HEK293 (cell line): ENCODE results near the gene AXIN1.

ENCODE experiments used
- CTCF ChIA-PET: fragments of 350-600 bp; formaldehyde crosslinking; extraction: SDS; loops from one replicate; lab custom pipeline; 2021; ENCODE audit warnings: antibody characterized with exemption; lab: Yijun Ruan, JAX
- POLR2A ChIA-PET: fragments of 300-600 bp; formaldehyde crosslinking; extraction: SDS; loops from one replicate; lab custom pipeline; 2020; ENCODE audit warnings: antibody characterized with exemption, inconsistent platforms; lab: Yijun Ruan, JAX
- H3K27ac ChIP-seq: fragments of 200-500 bp; sonication (Bioruptor generic); 2 replicates; pipeline ENCODE4 v1.5.1; 2014; ENCODE audit warnings: low read depth, low read length, control low read depth, inconsistent platforms; ENCODE audit errors: extremely low read depth
- H3K36me3 ChIP-seq, 2 experiments: fragments of 200-500 bp in 1 of 2; sonication (Bioruptor generic) in 1 of 2; 1 replicate in 1 of 2; 2 replicates in 1 of 2; pipeline ENCODE4 v1.5.1; 2014 to 2017; ENCODE audit warnings: inconsistent platforms in 2 of 2, low read length in 2 of 2; ENCODE audit not compliant: control insufficient read depth in 2 of 2, insufficient read depth in 1 of 2
- H3K4me1 ChIP-seq: fragments of 200-500 bp; sonication (Bioruptor generic); 2 replicates; pipeline ENCODE4 v1.5.1; 2014; ENCODE audit warnings: mild to moderate bottlenecking, low read length, inconsistent platforms; ENCODE audit not compliant: control insufficient read depth, insufficient read depth
- H3K4me3 ChIP-seq: 2 replicates; pipeline ENCODE4 v1.5.1; 2011; ENCODE audit warnings: low read depth, mild to moderate bottlenecking, control low read depth, low read length, moderate library complexity
- H3K9me3 ChIP-seq: fragments of 200-500 bp; sonication (Bioruptor generic); 2 replicates; pipeline ENCODE4 v1.5.1; 2014; ENCODE audit warnings: low read depth, low read length, inconsistent platforms; ENCODE audit not compliant: control insufficient read depth, insufficient read depth
- GLIS1 ChIP-seq: fragments of 450-650 bp; formaldehyde crosslinking; IDR thresholded peaks from 2 replicates; pipeline ENCODE4 v1.5.1; 2016; ENCODE audit warnings: missing biosample characterization, missing genetic modification characterization
- KLF8 ChIP-seq: fragments of 450-650 bp; formaldehyde crosslinking; IDR thresholded peaks from 2 replicates; pipeline ENCODE4 v1.5.1; 2016; ENCODE audit warnings: missing biosample characterization, missing genetic modification characterization
- OSR2 ChIP-seq: fragments of 450-650 bp; formaldehyde crosslinking; IDR thresholded peaks from 2 replicates; pipeline ENCODE4 v1.5.1; 2016; ENCODE audit warnings: missing biosample characterization, missing genetic modification characterization
- SCRT1 ChIP-seq: fragments of 450-650 bp; formaldehyde crosslinking; IDR thresholded peaks from 2 replicates; pipeline ENCODE4 v1.5.1; 2016; ENCODE audit warnings: missing biosample characterization, missing genetic modification characterization, borderline replicate concordance
- SP2 ChIP-seq: fragments of 450-650 bp; formaldehyde crosslinking; IDR thresholded peaks from 2 replicates; pipeline ENCODE4 v1.5.1; 2016; ENCODE audit warnings: missing biosample characterization, missing genetic modification characterization
- TCF7L2 ChIP-seq: IDR thresholded peaks from 2 replicates; pipeline ENCODE4 v1.6.1; 2011; ENCODE audit warnings: low read depth, mild to moderate bottlenecking, inconsistent platforms, low read length, moderate library complexity, borderline replicate concordance
- ZBTB20 ChIP-seq: fragments of 450-650 bp; formaldehyde crosslinking; IDR thresholded peaks from 2 replicates; pipeline ENCODE4 v1.5.1; 2016; ENCODE audit warnings: missing biosample characterization, missing genetic modification characterization
- ZBTB7A ChIP-seq: fragments of 450-650 bp; formaldehyde crosslinking; IDR thresholded peaks from 2 replicates; pipeline ENCODE4 v1.5.1; 2016; ENCODE audit warnings: low read depth, missing biosample characterization, missing genetic modification characterization
- ZBTB8A ChIP-seq: fragments of 450-650 bp; formaldehyde crosslinking; IDR thresholded peaks from 2 replicates; pipeline ENCODE4 v1.5.1; 2016; ENCODE audit warnings: missing biosample characterization, missing genetic modification characterization
- ZEB2 ChIP-seq: fragments of 450-650 bp; formaldehyde crosslinking; IDR thresholded peaks from 2 replicates; pipeline ENCODE4 v1.5.1; 2016; ENCODE audit warnings: missing biosample characterization, missing genetic modification characterization
- ZFP69B ChIP-seq: fragments of 450-650 bp; formaldehyde crosslinking; IDR thresholded peaks from 2 replicates; pipeline ENCODE4 v1.5.1; 2016; ENCODE audit warnings: missing biosample characterization, missing genetic modification characterization
- ZNF140 ChIP-seq: fragments of 450-650 bp; formaldehyde crosslinking; IDR thresholded peaks from 2 replicates; pipeline ENCODE4 v1.5.1; 2016; ENCODE audit warnings: missing biosample characterization, missing genetic modification characterization
- ZNF155 ChIP-seq: fragments of 450-650 bp; formaldehyde crosslinking; IDR thresholded peaks from 2 replicates; pipeline ENCODE4 v1.5.1; 2016; ENCODE audit warnings: missing biosample characterization, missing genetic modification characterization
- ZNF184 ChIP-seq: fragments of 450-650 bp; IDR thresholded peaks from 2 replicates; pipeline ENCODE4 v1.5.1; 2018; ENCODE audit warnings: missing biosample characterization, mild to moderate bottlenecking, missing genetic modification characterization
- ZNF239 ChIP-seq: fragments of 450-650 bp; formaldehyde crosslinking; IDR thresholded peaks from 2 replicates; pipeline ENCODE4 v1.5.1; 2016; ENCODE audit warnings: missing biosample characterization, missing genetic modification characterization
- ZNF274 ChIP-seq, 2 experiments: fragments of 200-500 bp in 1 of 2; fragments of 450-650 bp in 1 of 2; sonication (Bioruptor generic) in 1 of 2; formaldehyde crosslinking in 1 of 2; IDR thresholded peaks; 2 replicates each; pipeline versions ENCODE4 v1.5.1 to v1.6.1; 2014 to 2016; ENCODE audit warnings: borderline replicate concordance in 1 of 2, inconsistent platforms in 1 of 2, low read length in 1 of 2, missing biosample characterization in 1 of 2, missing genetic modification characterization in 1 of 2
- ZNF354C ChIP-seq: fragments of 450-650 bp; formaldehyde crosslinking; IDR thresholded peaks from 2 replicates; pipeline ENCODE4 v1.5.1; 2016; ENCODE audit warnings: missing biosample characterization, missing genetic modification characterization, low read depth, borderline replicate concordance
- ZNF433 ChIP-seq: fragments of 450-650 bp; formaldehyde crosslinking; IDR thresholded peaks from 2 replicates; pipeline ENCODE4 v1.5.1; 2016; ENCODE audit warnings: missing biosample characterization, missing genetic modification characterization, low read depth
- ZNF596 ChIP-seq: fragments of 450-650 bp; IDR thresholded peaks from 2 replicates; pipeline ENCODE4 v1.5.0; 2018; ENCODE audit warnings: missing biosample characterization, mild to moderate bottlenecking, missing genetic modification characterization, moderate library complexity
- ZNF600 ChIP-seq: fragments of 450-650 bp; formaldehyde crosslinking; IDR thresholded peaks from 2 replicates; pipeline ENCODE4 v1.5.1; 2016; ENCODE audit warnings: missing biosample characterization, missing genetic modification characterization
- ZNF626 ChIP-seq: fragments of 450-650 bp; sonication (Bioruptor Pico); formaldehyde crosslinking; IDR thresholded peaks from 2 replicates; pipeline ENCODE4 v1.5.1; 2018; ENCODE audit warnings: missing biosample characterization, missing genetic modification characterization, inconsistent platforms
- TF ChIP-seq, protein P1 (sequence below): fragments of 450-650 bp; formaldehyde crosslinking; IDR thresholded peaks from 2 replicates; pipeline ENCODE4 v1.5.1; 2017; ENCODE audit warnings: missing biosample characterization, missing genetic modification characterization
- TF ChIP-seq, protein P2 (sequence below): fragments of 450-650 bp; formaldehyde crosslinking; IDR thresholded peaks from 2 replicates; pipeline ENCODE4 v1.5.1; 2016; ENCODE audit warnings: missing biosample characterization, missing genetic modification characterization
- TF ChIP-seq, protein P3 (sequence below): fragments of 450-650 bp; formaldehyde crosslinking; IDR thresholded peaks from 2 replicates; pipeline ENCODE4 v1.5.1; 2016; ENCODE audit warnings: missing biosample characterization, missing genetic modification characterization
- TF ChIP-seq, protein P4 (sequence below): fragments of 450-650 bp; formaldehyde crosslinking; IDR thresholded peaks from 2 replicates; pipeline ENCODE4 v1.5.1; 2016; ENCODE audit warnings: missing biosample characterization, missing genetic modification characterization
- TF ChIP-seq, protein P5 (sequence below): fragments of 450-650 bp; formaldehyde crosslinking; optimal IDR thresholded peaks from 2 replicates; pipeline ENCODE3; 2016; ENCODE audit warnings: missing biosample characterization, mild to moderate bottlenecking, missing genetic modification characterization

Gene AXIN1

DNA sequence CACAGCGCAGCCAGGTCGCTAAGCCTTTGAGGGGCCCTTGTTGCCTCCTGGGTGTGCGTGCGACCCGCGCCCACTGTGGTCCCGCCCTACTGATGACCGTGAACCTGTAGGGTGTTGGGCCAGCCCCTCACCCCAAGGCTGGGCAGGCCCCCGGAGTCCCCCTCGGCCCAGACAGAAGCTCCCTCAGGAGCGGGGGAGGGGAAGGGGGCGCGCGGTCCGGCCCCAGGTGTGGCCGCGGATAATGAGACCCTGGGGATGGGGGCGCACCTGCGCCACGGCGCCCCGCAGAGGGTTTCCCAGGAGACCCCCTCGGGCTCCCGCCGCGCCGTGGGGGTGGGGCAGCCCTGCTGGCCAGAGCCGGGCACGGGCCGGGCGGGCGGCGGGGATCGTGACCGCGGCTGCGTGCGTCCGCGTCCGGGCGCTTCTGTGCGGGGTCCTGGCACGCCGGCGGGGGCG lies 72.5 kb downstream of the AXIN1 start (continued):
- TF ChIP-seq ZNF274 (IDR thresholded peaks at IDR 0.05; ENCODE audit: low read length) (no peak), ZNF274 (tag by site-specific recombination; IDR thresholded peaks at IDR 0.05; ENCODE audit: borderline replicate concordance) (no peak), ZNF239 (tag by site-specific recombination) (no peak), ZNF354C (tag by site-specific recombination) (no peak), ZBTB8A (peak; percentile 37), ZNF155 (no peak), ZEB2 (tag by site-specific recombination) (0 out of 2 replicates have a peak, but pooled peaks have one; percentile 17)

DNA sequence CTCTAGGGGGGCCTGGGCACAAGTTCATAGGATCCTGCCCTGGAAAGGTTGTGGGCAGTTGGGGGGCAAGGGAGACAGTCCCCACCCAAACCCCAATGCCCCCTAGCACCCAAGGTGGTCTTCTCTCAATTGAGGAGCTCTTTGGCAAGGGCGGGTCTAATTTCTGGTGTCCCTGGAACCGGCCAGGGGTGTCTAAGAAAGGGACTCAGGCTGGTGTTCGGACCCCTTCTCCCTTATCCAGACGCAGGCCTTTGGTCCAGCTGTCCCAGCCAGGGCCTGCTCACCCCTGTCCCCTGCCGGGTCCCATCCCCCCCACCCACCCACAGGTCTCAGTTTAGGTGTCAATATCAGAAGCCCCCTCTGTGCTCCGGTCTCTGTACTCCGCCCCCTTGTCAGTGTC lies 73.0 kb downstream of the AXIN1 start:
- ChIA-PET CTCF (interaction anchor here (1.0 kb wide), 1 partner anchor 168 kb away, joined by 3 read pairs; no protein-coding TSS in a partner anchor), POLR2A (interaction anchor here (0.7 to 1.8 kb wide), 2 partner anchors 73 to 82 kb away, joined by 3 to 4 read pairs; partner anchors contain the start of gene AXIN1)
- no peak overlapping the region; the same call in 1 of the 2 replicates for H3K27ac ChIP-seq

DNA sequence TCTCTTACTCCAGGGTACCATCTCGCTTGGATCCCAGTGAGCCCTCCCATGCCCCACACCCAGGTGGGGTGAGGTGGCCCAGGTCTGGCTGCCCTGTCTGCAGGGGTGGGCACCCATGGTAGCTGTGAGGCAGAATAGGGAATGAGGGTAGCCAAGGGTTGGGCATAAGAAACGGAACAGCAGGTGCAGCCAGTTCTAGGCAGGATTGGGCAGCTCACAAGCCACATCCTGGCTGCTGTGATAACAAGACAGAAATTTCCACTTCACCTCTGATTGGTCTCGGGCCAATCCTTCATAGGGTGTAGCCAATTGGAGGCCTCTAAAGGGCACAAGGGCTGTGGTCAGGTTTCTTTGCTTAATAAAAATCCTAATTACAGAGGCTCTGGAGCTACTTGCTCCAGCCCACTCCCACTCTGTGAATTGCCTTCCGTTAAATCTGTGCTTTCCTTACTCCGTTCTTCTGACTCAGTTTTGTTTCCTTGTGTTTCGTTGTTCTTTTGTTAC lies 73.6 kb downstream of the AXIN1 start:
- no peaks in the 10 kb centered on the region for H3K4me1 ChIP-seq
- ChIA-PET CTCF (interaction anchor here (0.7 to 1.0 kb wide), 2 partner anchors 50 to 167 kb away, joined by 3 read pairs; no protein-coding TSS in a partner anchor), POLR2A (interaction anchor here (0.6 to 1.8 kb wide), 3 partner anchors 74 to 86 kb away, joined by 3 to 4 read pairs (median 4); partner anchors contain the start of gene AXIN1)
- no peaks in the 10 kb centered on the region for H3K9me3 ChIP-seq
- no peaks in the 10 kb centered on the region for H3K36me3 ChIP-seq
- H3K4me3 ChIP-seq, result no peak overlapping the region
- H3K27ac ChIP-seq, result no peak overlapping the region
- TF ChIP-seq, protein P1, sequence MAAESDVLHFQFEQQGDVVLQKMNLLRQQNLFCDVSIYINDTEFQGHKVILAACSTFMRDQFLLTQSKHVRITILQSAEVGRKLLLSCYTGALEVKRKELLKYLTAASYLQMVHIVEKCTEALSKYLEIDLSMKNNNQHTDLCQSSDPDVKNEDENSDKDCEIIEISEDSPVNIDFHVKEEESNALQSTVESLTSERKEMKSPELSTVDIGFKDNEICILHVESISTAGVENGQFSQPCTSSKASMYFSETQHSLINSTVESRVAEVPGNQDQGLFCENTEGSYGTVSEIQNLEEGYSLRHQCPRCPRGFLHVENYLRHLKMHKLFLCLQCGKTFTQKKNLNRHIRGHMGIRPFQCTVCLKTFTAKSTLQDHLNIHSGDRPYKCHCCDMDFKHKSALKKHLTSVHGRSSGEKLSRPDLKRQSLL (tag by site-specific recombination), result peak; percentile 45; the same call in 1 of the 2 replicates
- TF ChIP-seq, protein P2, sequence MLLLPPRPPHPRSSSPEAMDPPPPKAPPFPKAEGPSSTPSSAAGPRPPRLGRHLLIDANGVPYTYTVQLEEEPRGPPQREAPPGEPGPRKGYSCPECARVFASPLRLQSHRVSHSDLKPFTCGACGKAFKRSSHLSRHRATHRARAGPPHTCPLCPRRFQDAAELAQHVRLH (tag by site-specific recombination), result no peak
- TF ChIP-seq ZNF626 (tag by site-specific recombination) (no peak), ZNF600 (tag by site-specific recombination) (peak; percentile 75), ZBTB7A (tag by site-specific recombination) (no peak), ZNF184 (tag by site-specific recombination) (no peak), KLF8 (tag by site-specific recombination) (peak; percentile 13; the same call in 1 of the 2 replicates), SP2 (peak; percentile 71), ZBTB20 (0 out of 2 replicates have a peak, but pooled peaks have one; percentile 28), TCF7L2 (no peak), SCRT1 (tag by site-specific recombination) (no peak), GLIS1 (tag by site-specific recombination) (no peak), ZNF596 (tag by site-specific recombination) (no peak), OSR2 (tag by site-specific recombination) (peak; percentile 63)
- TF ChIP-seq, protein P3, sequence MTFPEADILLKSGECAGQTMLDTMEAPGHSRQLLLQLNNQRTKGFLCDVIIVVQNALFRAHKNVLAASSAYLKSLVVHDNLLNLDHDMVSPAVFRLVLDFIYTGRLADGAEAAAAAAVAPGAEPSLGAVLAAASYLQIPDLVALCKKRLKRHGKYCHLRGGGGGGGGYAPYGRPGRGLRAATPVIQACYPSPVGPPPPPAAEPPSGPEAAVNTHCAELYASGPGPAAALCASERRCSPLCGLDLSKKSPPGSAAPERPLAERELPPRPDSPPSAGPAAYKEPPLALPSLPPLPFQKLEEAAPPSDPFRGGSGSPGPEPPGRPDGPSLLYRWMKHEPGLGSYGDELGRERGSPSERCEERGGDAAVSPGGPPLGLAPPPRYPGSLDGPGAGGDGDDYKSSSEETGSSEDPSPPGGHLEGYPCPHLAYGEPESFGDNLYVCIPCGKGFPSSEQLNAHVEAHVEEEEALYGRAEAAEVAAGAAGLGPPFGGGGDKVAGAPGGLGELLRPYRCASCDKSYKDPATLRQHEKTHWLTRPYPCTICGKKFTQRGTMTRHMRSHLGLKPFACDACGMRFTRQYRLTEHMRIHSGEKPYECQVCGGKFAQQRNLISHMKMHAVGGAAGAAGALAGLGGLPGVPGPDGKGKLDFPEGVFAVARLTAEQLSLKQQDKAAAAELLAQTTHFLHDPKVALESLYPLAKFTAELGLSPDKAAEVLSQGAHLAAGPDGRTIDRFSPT, result 0 out of 2 replicates have a peak, but pooled peaks have one; percentile 26
- TF ChIP-seq, protein P4, sequence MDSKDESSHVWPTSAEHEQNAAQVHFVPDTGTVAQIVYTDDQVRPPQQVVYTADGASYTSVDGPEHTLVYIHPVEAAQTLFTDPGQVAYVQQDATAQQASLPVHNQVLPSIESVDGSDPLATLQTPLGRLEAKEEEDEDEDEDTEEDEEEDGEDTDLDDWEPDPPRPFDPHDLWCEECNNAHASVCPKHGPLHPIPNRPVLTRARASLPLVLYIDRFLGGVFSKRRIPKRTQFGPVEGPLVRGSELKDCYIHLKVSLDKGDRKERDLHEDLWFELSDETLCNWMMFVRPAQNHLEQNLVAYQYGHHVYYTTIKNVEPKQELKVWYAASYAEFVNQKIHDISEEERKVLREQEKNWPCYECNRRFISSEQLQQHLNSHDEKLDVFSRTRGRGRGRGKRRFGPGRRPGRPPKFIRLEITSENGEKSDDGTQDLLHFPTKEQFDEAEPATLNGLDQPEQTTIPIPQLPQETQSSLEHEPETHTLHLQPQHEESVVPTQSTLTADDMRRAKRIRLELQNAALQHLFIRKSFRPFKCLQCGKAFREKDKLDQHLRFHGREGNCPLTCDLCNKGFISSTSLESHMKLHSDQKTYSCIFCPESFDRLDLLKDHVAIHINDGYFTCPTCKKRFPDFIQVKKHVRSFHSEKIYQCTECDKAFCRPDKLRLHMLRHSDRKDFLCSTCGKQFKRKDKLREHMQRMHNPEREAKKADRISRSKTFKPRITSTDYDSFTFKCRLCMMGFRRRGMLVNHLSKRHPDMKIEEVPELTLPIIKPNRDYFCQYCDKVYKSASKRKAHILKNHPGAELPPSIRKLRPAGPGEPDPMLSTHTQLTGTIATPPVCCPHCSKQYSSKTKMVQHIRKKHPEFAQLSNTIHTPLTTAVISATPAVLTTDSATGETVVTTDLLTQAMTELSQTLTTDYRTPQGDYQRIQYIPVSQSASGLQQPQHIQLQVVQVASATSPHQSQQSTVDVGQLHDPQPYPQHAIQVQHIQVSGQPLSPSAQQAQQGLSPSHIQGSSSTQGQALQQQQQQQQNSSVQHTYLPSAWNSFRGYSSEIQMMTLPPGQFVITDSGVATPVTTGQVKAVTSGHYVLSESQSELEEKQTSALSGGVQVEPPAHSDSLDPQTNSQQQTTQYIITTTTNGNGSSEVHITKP (tag by site-specific recombination), result 0 out of 2 replicates have a peak, but pooled peaks have one; percentile 11
- TF ChIP-seq, protein P5, sequence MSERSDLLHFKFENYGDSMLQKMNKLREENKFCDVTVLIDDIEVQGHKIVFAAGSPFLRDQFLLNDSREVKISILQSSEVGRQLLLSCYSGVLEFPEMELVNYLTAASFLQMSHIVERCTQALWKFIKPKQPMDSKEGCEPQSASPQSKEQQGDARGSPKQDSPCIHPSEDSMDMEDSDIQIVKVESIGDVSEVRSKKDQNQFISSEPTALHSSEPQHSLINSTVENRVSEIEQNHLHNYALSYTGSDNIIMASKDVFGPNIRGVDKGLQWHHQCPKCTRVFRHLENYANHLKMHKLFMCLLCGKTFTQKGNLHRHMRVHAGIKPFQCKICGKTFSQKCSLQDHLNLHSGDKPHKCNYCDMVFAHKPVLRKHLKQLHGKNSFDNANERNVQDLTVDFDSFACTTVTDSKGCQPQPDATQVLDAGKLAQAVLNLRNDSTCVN, result peak; percentile 9

More for the DNA sequence above, 73.0 kb downstream of the AXIN1 start:
- H3K4me1 ChIP-seq, result no peaks in the 10 kb centered on the region
- no peak overlapping the region for H3K4me3 ChIP-seq
- no peak for TF ChIP-seq ZFP69B (tag by site-specific recombination)
- no peak for TF ChIP-seq ZNF140 (tag by site-specific recombination)
- no peak for TF ChIP-seq ZNF433 (tag by site-specific recombination)
- H3K9me3 ChIP-seq, result no peaks in the 10 kb centered on the region
- H3K36me3 ChIP-seq, result no peaks in the 10 kb centered on the region
